Endothelial cell of umbilical vein (primary cell): Measurements from ENCODE around the gene CYP26A1. TPM values are rescaled to one million over a fixed set of nuclear protein-coding genes. Genes with fewer than 3 reads are reported as not detected.

Experiments used
- BruUV-seq: library from RNA; stranded (reverse); fragments of 400-500 nt; replicated peaks from 2 replicates; lab custom pipeline; 2021; lab: Mats Ljungman, UMichigan
- CTCF ChIA-PET: fragments of 300-600, 350-600 bp; sonication (Branson Sonifier 250); formaldehyde crosslinking; loops from one replicate; lab custom pipeline; 2021; ENCODE audit warnings: antibody characterized with exemption, inconsistent platforms; lab: Charles Lee
- POLR2A ChIA-PET: fragments of 300-600, 350-600 bp; sonication (Branson Sonifier 250); formaldehyde crosslinking; loops from one replicate; lab custom pipeline; 2021; ENCODE audit warnings: antibody characterized with exemption, inconsistent platforms; lab: Charles Lee
- DNase-seq: peaks from one replicate; pipeline ENCODE4 v3.0.0-alpha.2; 2011; ENCODE audit warnings: low read depth, low spot score
- FAIRE-seq: peaks from 2 replicates; lab custom pipeline; 2011; peaks lifted over from hg19 to GRCh38; lab: Jason Lieb, UNC
- H2AFZ ChIP-seq: 2 replicates; pipeline ENCODE4 v1.6.0; 2012; ENCODE audit warnings: low read depth, low read length, control low read depth, inconsistent platforms
- H3K27ac ChIP-seq: 2 replicates; pipeline ENCODE4 v1.5.1; 2011; ENCODE audit warnings: low read depth, mild to moderate bottlenecking, control low read depth, low read length, moderate library complexity; ENCODE audit not compliant: insufficient read depth
- H3K27me3 ChIP-seq, 2 experiments: 2 replicates each; pipeline versions ENCODE4 v1.6.0 to v1.6.1; 2011; ENCODE audit warnings: low read length in 2 of 2, mixed read lengths in 1 of 2; ENCODE audit not compliant: control insufficient read depth in 2 of 2, insufficient read depth in 2 of 2
- H3K36me3 ChIP-seq, 2 experiments: 2 replicates in 1 of 2; 3 replicates in 1 of 2; pipeline ENCODE4 v1.5.1; 2011; ENCODE audit warnings: low read length in 2 of 2, mild to moderate bottlenecking in 1 of 2, moderate library complexity in 1 of 2; ENCODE audit not compliant: control insufficient read depth in 2 of 2, insufficient read depth in 2 of 2; ENCODE audit errors: extremely low read depth in 1 of 2
- H3K4me1 ChIP-seq: 3 replicates; pipeline ENCODE4 v1.5.1; 2011; ENCODE audit warnings: mild to moderate bottlenecking, low read length; ENCODE audit not compliant: control insufficient read depth, insufficient read depth; ENCODE audit errors: extremely low read depth
- H3K4me2 ChIP-seq: 2 replicates; pipeline ENCODE4 v1.6.1; 2011; ENCODE audit warnings: low read length, control low read depth, mixed read lengths; ENCODE audit not compliant: insufficient read depth
- H3K4me3 ChIP-seq, 3 experiments: fragments of 200-600 bp in 1 of 3; sonication (generic), shearing (Covaris generic) in 1 of 3; replicated peaks in 1 of 3; 2 replicates each; pipeline ENCODE4 v1.5.1; 2011 to 2016; ENCODE audit warnings: control low read depth in 3 of 3, low read length in 3 of 3, mild to moderate bottlenecking in 2 of 3, inconsistent platforms in 1 of 3, low read depth in 1 of 3, moderate library complexity in 1 of 3; ENCODE audit not compliant: insufficient read depth in 1 of 3
- H3K79me2 ChIP-seq: 2 replicates; pipeline ENCODE4 v1.6.0; 2012; ENCODE audit warnings: low read length, inconsistent platforms; ENCODE audit not compliant: control insufficient read depth, insufficient read depth
- H3K9ac ChIP-seq: replicated peaks from 2 replicates; pipeline ENCODE3; 2011; ENCODE audit warnings: low read length, control low read depth; ENCODE audit not compliant: insufficient read depth; ENCODE audit errors: extremely low read depth
- H3K9me1 ChIP-seq: replicated peaks from 3 replicates; pipeline ENCODE4 v1.6.0; 2011; ENCODE audit warnings: mild to moderate bottlenecking, low read length; ENCODE audit not compliant: control insufficient read depth, insufficient read depth; ENCODE audit errors: extremely low read depth
- H3K9me3 ChIP-seq: replicated peaks from 2 replicates; pipeline ENCODE4 v1.5.1; 2012; ENCODE audit warnings: low read length, inconsistent platforms; ENCODE audit not compliant: control insufficient read depth, insufficient read depth
- H4K20me1 ChIP-seq: replicated peaks from 2 replicates; pipeline ENCODE3; 2011; ENCODE audit warnings: mild to moderate bottlenecking, low read length; ENCODE audit not compliant: control insufficient read depth, insufficient read depth; ENCODE audit errors: extremely low read depth
- CTCF ChIP-seq, 2 donors: IDR thresholded peaks; 1 replicate in 1 of 2; 2 replicates in 1 of 2; pipeline ENCODE4 v1.5.1; 2011; ENCODE audit warnings: low read length in 2 of 2, mild to moderate bottlenecking in 2 of 2, moderate library complexity in 2 of 2, control low read depth in 1 of 2, inconsistent platforms in 1 of 2, low read depth in 1 of 2; ENCODE audit not compliant: insufficient read depth in 1 of 2; ENCODE audit errors: extremely low read depth in 1 of 2
- EZH2 ChIP-seq: IDR thresholded peaks from 2 replicates; pipeline ENCODE4 v1.6.1; 2012; ENCODE audit warnings: borderline replicate concordance, low read depth, mild to moderate bottlenecking, moderate library complexity, low read length, inconsistent platforms; ENCODE audit not compliant: severe bottlenecking
- FOS ChIP-seq: IDR thresholded peaks from 2 replicates; pipeline ENCODE4 v1.6.1; 2011; ENCODE audit warnings: mild to moderate bottlenecking, low read length, moderate library complexity, borderline replicate concordance; ENCODE audit not compliant: insufficient read depth
- GATA2 ChIP-seq: IDR thresholded peaks from 2 replicates; pipeline ENCODE4 v1.7.0; 2011; ENCODE audit warnings: low read depth, mild to moderate bottlenecking, moderate library complexity, mixed read lengths, low read length; ENCODE audit not compliant: insufficient read length, insufficient read depth
- JUN ChIP-seq: IDR thresholded peaks from 2 replicates; pipeline ENCODE4 v1.6.1; 2011; ENCODE audit warnings: borderline replicate concordance, low read depth; ENCODE audit not compliant: insufficient read length, insufficient read depth
- MAX ChIP-seq: IDR thresholded peaks from 2 replicates; pipeline ENCODE4 v1.6.1; 2011; ENCODE audit not compliant: insufficient read depth, insufficient read length
- MYC ChIP-seq: IDR thresholded peaks from one replicate; pipeline ENCODE4 v1.6.1; 2011; ENCODE audit warnings: mild to moderate bottlenecking, low read depth, low read length
- POLR2A ChIP-seq: IDR thresholded peaks from 2 replicates; pipeline ENCODE4 v1.6.1; 2012; ENCODE audit warnings: low read depth, mild to moderate bottlenecking, control low read depth, low read length
- POLR2AphosphoS5 ChIP-seq: IDR thresholded peaks from 2 replicates; pipeline ENCODE4 v1.6.1; 2012; ENCODE audit warnings: low read depth, mild to moderate bottlenecking, control low read depth, low read length, moderate library complexity; ENCODE audit not compliant: insufficient read depth
- dilution Hi-C: fragments of 300-500 bp; cut with MboI; formaldehyde crosslinking; loops from one replicate; pipeline ENCODE4 v1.15.0; 2019; ENCODE audit warnings: low sequenced_read_pairs; ENCODE audit not compliant: extremely low pct_ligation_motif_present
- intact Hi-C: fragments of 100-400 bp; cut with micrococcal nuclease; formaldehyde crosslinking; loops from one replicate; pipeline ENCODE4 v1.10.0; 2022
- polyA plus RNA-seq, 4 experiments: library from polyadenylated mRNA; depleted of rRNA in 3 of 4; stranded (reverse) in 3 of 4; unstranded in 1 of 4; fragments of >200 nt; gene quantifications; 2 replicates each; pipeline versions ENCODE4 v1.2.1 to v1.2.3, GENCODE V29; 2011 to 2012; ENCODE audit warnings: missing spikeins in 1 of 4
- total RNA-seq: library from RNA; stranded (reverse); gene quantifications from 2 replicates; pipeline ENCODE4 v1.2.3, GENCODE V29; 2021

CYP26A1 gene
- total and polyA plus RNA-seq, 2 donors (not counting 3 experiments of a cell fraction or from before 2014, with no cell fraction given), result 0.95 to 4.4 TPM

GRCh38 chr10:93070378-93071176, 3.1 kb upstream of the CYP26A1 start:
- Histone ChIP-seq H3K36me3 (peaks cover 0 to 10% of the 10 kb centered on the region in 2 experiments), H3K9ac (no peak overlapping the region), H3K9me3 (no peaks in the 10 kb centered on the region), H3K27me3 (peaks cover 38 to 47% of the 10 kb centered on the region in 2 experiments), H3K4me2 (no peak overlapping the region), H3K4me1 (peaks cover 36% of the 10 kb centered on the region), H3K27ac (no peak overlapping the region), H4K20me1 (peaks cover 3% of the 10 kb centered on the region), H3K9me1 (no peaks in the 10 kb centered on the region), H3K4me3 (no peak overlapping the region), H2AFZ (no peak overlapping the region), H3K79me2 (no peaks in the 10 kb centered on the region)
- no TSS peak for BruUV-seq
- no peak for DNase-seq
- TF ChIP-seq GATA2 (no peak), POLR2A (no peak), JUN (no peak), FOS (no peak), POLR2AphosphoS5 (no peak), EZH2 (no peak), MAX (no peak), MYC (no peak), CTCF (IDR thresholded peaks at IDR 0.05; ENCODE audit: extremely low read depth in 1 of 2, insufficient read depth in 1 of 2, low read depth in 1 of 2, low read length in 2 of 2) (no peak)
- dilution Hi-C loops (no loop called here), intact Hi-C loops (no loop called here)
- FAIRE-seq, result no peak
- ChIA-PET POLR2A (no interaction called here), CTCF (interaction anchor here (0.6 to 1.6 kb wide), 3 partner anchors 9 to 222 kb away, joined by 3 to 6 read pairs (median 3); no protein-coding TSS in a partner anchor)
